Kidney glomerular epithelial cell (primary cell): Measurements from ENCODE around the gene SSX2.
"Not testable (repeated sequence)": the region's sequence is repeated elsewhere in the genome, so short reads cannot be mapped to it uniquely, and the experiment has no call there.

Experiments used
- DNase-seq: peaks from one replicate; lab custom pipeline; 2025; lab: John Stamatoyannopoulos, UW

Gene SSX2, protein sequence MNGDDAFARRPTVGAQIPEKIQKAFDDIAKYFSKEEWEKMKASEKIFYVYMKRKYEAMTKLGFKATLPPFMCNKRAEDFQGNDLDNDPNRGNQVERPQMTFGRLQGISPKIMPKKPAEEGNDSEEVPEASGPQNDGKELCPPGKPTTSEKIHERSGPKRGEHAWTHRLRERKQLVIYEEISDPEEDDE

DNA sequence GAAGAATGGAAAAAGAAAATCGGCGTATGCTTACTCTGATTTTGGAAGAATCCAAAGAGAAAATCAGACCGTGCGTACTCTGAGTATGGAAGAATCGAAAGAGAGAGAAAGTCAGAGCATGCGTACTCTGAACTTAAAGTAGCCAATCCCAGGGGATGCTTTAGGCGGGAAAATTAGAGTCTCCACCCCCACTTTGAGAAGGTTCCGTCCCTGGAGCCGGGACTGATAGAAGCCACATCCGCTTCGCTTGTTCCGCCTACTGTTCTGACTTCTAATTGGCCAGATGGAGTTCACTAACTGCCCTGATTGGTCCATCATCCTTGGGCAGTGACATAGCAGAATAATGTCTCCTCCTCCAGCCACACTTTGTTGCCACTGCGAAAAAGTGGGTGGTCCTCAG lies at the start of gene SSX2:
Gene SSX2 (minus strand): TSS at position 101 of the 400 bp plus-strand sequence. CDS start 1,429 bp downstream, outside the sequence.
- not testable (repeated sequence) for DNase-seq

DNA sequence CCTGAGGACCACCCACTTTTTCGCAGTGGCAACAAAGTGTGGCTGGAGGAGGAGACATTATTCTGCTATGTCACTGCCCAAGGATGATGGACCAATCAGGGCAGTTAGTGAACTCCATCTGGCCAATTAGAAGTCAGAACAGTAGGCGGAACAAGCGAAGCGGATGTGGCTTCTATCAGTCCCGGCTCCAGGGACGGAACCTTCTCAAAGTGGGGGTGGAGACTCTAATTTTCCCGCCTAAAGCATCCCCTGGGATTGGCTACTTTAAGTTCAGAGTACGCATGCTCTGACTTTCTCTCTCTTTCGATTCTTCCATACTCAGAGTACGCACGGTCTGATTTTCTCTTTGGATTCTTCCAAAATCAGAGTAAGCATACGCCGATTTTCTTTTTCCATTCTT lies 44.0 kb upstream of the SSX2 start, which contains the start of gene SSX2B:
Gene SSX2B (plus strand): TSS at position 301 of the 400 bp plus-strand sequence. CDS start 1,429 bp downstream, outside the sequence.
- not testable (repeated sequence) for DNase-seq

DNA sequence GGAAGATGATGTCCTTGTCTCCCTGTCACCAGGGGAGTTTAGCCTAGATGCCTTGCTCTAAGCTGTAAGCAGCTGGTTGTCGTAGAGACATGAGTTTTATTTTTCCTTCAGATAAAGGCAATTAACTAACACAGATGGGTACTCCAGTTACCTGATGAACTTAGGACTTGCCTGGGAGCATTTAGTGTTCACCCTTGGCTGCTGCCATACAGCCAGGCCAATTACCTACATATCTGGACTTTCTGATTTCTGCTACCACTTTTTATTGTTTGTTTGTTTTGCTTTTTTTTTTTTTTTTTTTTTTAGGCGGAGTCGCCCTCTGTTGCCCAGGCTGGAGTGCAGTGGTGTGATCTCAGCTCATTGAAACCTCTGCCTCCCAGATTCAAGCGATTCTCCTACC lies 14.9 kb downstream of the SSX2 start:
- DNase-seq, result not testable (repeated sequence)

DNA sequence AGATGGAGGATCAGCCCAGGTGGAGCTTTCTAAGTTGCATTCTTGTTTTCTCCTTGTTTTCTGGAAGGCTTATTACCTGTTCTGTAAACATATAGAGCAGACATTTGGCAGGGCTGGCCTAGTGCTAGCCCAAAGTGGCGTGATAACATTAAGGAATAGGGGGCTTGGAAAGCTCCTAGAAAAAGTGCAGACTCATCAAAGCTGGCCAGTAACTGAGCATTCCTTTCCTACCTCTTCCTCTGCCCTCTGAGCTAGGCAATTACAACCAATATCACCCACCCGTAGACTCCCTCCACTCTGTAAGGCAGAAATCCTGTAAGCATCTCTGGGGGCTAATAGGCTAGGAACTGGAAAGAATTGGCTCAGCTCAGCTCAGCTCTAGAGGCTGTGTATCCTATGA lies 44.8 kb downstream of the SSX2 start:
- not testable (repeated sequence) for DNase-seq

DNA sequence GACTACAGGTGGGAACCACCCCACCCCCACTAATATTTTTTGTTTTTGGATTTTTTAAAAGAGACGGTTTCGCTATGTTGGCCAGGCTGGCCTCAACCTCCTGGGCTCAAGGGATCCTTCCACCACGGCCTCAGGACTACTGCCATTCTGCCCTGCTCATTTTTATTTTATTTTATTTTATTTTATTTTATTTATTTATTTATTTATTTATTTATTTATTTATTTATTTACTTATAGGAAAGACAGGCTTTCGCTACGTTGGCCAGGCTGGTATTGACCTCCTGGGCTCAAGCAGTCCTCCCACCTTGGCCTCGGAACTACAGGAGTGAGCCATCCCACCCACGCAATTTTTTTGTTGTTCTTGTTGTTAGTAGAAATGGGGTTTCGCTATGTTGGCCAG lies 51.5 kb downstream of the SSX2 start:
- not testable (repeated sequence) for DNase-seq

DNA sequence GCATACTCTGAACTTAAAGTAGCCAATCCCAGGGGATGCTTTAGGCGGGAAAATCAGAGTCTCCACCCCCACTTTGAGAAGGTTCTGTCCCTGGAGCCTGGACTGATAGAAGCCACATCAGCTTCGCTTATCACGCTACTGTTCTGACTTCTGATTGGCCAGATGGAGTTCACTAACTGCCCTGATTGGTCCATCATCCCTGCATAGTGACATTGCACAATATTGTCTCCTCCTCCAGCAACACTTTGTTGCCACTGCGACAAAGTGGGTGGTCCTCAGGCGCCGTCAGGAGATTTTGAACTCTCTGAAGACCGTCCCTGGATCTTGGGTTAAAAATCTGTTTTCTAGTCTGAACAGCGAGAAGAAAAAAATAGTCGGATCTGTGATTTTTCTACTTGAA lies 52.2 kb downstream of the SSX2 start, which contains the start of gene SSX7:
Gene SSX7 (minus strand): TSS at position 101 of the 400 bp plus-strand sequence. CDS start 1,428 bp downstream, outside the sequence.
- not testable (repeated sequence) for DNase-seq

DNA sequence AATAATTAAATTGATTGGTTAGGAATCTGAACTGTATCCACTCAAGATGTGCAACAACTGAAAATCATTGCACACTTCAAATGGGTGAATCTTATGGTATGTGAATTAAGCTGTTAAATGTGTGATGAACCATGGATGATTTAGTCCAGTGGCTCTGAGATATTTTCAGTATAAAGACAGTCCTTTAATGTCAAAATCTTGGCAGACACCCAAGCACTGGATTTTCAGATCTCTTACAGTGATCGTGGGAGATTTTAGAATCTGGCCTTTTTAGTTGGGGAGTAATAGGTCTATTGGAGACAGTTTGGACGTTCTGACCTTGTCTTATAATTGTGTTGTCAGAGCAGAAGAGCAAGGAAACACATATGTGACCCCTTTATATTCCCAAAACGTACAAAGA lies 56.3 kb downstream of the SSX2 start:
- peak; percentile 1 for DNase-seq

DNA sequence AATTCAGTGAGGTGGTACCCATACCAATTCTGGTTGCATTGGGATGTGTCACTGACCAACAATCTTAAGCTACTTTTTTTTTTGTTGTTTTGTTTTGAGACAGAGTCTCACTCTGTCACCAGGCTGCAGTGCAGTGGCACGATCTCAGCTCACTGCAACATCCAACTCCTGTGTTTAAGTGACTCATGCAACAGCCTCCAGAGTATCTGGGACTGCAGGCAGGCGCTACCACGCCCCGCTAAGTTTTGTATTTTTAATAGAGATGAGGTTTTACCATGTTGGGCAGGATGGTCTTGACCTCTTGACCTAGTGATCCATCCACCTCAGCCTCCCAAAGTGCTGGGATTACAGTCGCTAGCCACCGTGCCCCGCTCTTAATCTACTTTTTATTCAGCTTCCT lies 58.0 kb downstream of the SSX2 start:
- DNase-seq, result not testable (repeated sequence)
